Measurements from ENCODE around the gene IL1RAPL1. TPM values are rescaled to one million over a fixed set of nuclear protein-coding genes. Genes with fewer than 3 reads are reported as not detected.

The IL1RAPL1 gene
- total and polyA plus RNA-seq, 8 donors, result 0.06 to 3.3 (median 0.31) TPM; not detected in 3

DNA sequence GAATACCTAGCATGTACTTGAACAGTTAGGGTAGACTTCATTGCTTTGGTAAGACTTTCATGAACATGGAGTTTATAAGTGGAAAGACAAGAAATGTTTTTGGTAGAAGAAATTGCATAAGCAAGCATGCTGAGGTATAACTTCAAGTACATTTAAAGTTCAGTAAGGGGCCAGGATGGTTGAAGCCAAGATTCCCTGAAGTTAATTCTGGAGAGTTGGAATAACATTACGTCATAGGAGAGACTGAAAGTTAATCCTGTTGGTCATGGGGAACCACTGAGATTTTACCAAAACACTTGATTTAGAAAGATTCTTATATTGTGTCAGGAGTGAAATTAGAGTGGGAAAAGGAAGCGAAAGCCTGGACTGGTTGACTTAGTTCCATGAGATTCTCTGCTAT is 860.6 kb downstream of the IL1RAPL1 start:
- Histone ChIP-seq H3K27ac (no peak overlapping the region), H3K27me3 (no peaks in the 10 kb centered on the region), H3K4me3 (no peak overlapping the region), H3K4me1 (no peaks in the 10 kb centered on the region), H3K36me3 (no peaks in the 10 kb centered on the region), H3K9me3 (no peaks in the 10 kb centered on the region)
- TF ChIP-seq, protein P1, sequence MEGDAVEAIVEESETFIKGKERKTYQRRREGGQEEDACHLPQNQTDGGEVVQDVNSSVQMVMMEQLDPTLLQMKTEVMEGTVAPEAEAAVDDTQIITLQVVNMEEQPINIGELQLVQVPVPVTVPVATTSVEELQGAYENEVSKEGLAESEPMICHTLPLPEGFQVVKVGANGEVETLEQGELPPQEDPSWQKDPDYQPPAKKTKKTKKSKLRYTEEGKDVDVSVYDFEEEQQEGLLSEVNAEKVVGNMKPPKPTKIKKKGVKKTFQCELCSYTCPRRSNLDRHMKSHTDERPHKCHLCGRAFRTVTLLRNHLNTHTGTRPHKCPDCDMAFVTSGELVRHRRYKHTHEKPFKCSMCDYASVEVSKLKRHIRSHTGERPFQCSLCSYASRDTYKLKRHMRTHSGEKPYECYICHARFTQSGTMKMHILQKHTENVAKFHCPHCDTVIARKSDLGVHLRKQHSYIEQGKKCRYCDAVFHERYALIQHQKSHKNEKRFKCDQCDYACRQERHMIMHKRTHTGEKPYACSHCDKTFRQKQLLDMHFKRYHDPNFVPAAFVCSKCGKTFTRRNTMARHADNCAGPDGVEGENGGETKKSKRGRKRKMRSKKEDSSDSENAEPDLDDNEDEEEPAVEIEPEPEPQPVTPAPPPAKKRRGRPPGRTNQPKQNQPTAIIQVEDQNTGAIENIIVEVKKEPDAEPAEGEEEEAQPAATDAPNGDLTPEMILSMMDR (IDR thresholded peaks at IDR 0.05), result no peak
- TF ChIP-seq POLR2A (IDR thresholded peaks at IDR 0.05), result no peak
- TF ChIP-seq POLR2AphosphoS5 (IDR thresholded peaks at IDR 0.05), result no peak
- TF ChIP-seq EP300 (IDR thresholded peaks at IDR 0.05), result no peak
- WGBS, 5 donors, result 74 to 91% (median 88%) methylated on average over 2 of the region's 2 CpGs
- DNase-seq, result no peak
- intact Hi-C loops (cut with DNase I; ENCODE audit: low total_unique reads), result no loop called here

DNA sequence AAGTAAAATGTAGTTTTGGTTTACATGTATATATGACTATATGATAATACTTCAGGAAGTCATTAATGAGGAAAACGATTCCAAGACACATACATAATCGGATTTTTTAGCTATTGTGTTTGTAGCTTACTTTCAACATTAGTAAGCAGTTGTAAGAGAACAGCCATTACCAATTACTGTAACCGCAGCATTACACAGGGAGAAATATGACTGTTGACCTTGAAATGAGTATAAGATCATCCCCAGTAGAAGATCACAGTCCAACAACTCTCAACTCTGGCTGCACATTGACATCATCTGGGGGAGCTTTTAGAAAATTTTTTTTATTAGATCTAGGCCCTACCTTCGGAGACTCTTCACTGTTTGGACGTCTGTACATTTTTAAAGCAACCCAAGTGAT is 866.1 kb downstream of the IL1RAPL1 start:
- intact Hi-C loops (cut with DNase I; ENCODE audit: low total_unique reads), result no loop called here
- 57 to 86% (median 78%) methylated on average over 5 of the region's 5 CpGs for WGBS, 5 donors
- no peak for TF ChIP-seq POLR2AphosphoS5 (IDR thresholded peaks at IDR 0.05)

DNA sequence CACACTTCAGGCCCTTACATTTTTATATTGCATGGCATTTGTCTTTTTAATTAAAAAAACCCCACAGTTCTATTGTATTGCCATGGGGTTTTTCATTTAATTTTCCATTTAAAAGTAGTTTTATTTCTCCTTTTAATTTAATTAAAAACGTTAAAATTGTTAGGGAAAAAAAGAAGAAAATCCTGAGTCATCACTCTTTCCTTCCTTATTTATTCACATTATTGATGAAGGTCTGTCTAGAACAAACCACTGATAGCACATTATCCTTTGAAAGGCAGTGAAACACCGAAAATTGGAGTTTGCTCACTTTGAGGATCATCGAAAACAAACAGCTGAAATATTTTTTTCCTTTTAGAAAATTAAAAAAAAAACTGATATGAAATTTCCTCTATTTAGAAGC is 868.5 kb downstream of the IL1RAPL1 start:
- Histone ChIP-seq H3K27ac (no peak overlapping the region), H3K36me3 (no peaks in the 10 kb centered on the region), H3K9me3 (no peaks in the 10 kb centered on the region), H3K27me3 (no peaks in the 10 kb centered on the region), H3K4me3 (no peak overlapping the region), H3K4me1 (no peaks in the 10 kb centered on the region)
- TF ChIP-seq, protein P1 (IDR thresholded peaks at IDR 0.05), result no peak
- no peak for TF ChIP-seq POLR2A (IDR thresholded peaks at IDR 0.05)
- DNase-seq, result no peak
- 56 to 83% (median 66%) methylated on average over 3 of the region's 3 CpGs for WGBS, 5 donors
- intact Hi-C loops (cut with DNase I; ENCODE audit: low total_unique reads), result no loop called here

More for the DNA sequence above, 866.1 kb downstream of the IL1RAPL1 start:
- Histone ChIP-seq H3K9me3 (no peaks in the 10 kb centered on the region), H3K4me3 (no peak overlapping the region), H3K36me3 (no peaks in the 10 kb centered on the region), H3K27me3 (no peaks in the 10 kb centered on the region), H3K27ac (no peak overlapping the region), H3K4me1 (no peaks in the 10 kb centered on the region)
- no peak for DNase-seq

DNA sequence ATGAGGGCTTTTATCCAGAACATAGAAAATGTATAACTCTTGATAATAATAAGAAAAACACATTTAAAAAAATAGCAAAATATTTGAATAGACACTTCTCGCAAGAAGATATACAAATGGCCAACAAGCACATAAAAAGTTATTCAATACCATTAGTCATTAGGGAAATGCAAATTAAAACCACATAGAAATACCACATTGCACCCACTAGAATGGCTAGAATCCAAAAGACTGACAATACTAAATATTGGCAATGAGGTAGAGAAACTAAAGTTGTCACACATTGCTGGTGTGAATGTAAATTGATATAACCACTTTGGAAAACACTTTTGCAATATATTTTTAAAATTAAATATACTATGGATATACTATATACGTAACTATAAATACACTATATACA is 873.8 kb downstream of the IL1RAPL1 start:
- H3K36me3 ChIP-seq, result no peaks in the 10 kb centered on the region
- H3K27me3 ChIP-seq, result no peaks in the 10 kb centered on the region
- no peak overlapping the region for H3K4me3 ChIP-seq
- intact Hi-C loops (cut with DNase I; ENCODE audit: low total_unique reads), result no loop called here
- WGBS, 5 donors, result 85 to 96% (median 87%) methylated on average over 2 of the region's 2 CpGs
- no peak overlapping the region for H3K27ac ChIP-seq
- TF ChIP-seq, protein P1 (IDR thresholded peaks at IDR 0.05), result no peak
- TF ChIP-seq EP300 (IDR thresholded peaks at IDR 0.05) (no peak), POLR2A (IDR thresholded peaks at IDR 0.05) (no peak), POLR2AphosphoS5 (IDR thresholded peaks at IDR 0.05) (no peak)
- no peaks in the 10 kb centered on the region for H3K4me1 ChIP-seq
- no peaks in the 10 kb centered on the region for H3K9me3 ChIP-seq
- no peak for DNase-seq

DNA sequence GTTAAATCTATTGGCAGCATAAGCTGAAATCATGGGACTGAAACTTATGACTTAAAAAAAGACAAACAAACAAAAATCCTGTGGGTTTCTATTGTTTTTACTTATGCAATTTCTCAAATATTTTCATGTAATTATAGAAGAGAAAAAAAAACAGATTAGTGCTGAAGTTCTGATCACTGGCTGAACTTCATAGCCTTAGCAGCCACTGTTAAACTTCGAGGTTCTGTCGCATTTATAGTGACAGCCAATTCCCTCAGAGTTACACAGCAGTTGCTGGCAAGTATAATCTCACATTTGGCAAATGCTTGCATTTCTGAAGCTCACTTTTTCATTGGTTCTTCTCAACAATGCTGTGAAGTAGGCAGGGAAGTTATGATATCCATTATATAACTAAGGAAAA is 879.2 kb downstream of the IL1RAPL1 start:
- H3K36me3 ChIP-seq, result no peaks in the 10 kb centered on the region
- no peak for DNase-seq
- no peak for TF ChIP-seq EP300 (IDR thresholded peaks at IDR 0.05)
- TF ChIP-seq POLR2A (IDR thresholded peaks at IDR 0.05), result no peak
- TF ChIP-seq POLR2AphosphoS5 (IDR thresholded peaks at IDR 0.05), result no peak
- TF ChIP-seq, protein P1 (IDR thresholded peaks at IDR 0.05), result no peak
- intact Hi-C loops (cut with DNase I; ENCODE audit: low total_unique reads), result no loop called here
- 47 to 63% (median 58%) methylated on average over 2 of the region's 2 CpGs for WGBS, 5 donors
- no peak overlapping the region for H3K4me3 ChIP-seq
- no peaks in the 10 kb centered on the region for H3K9me3 ChIP-seq
- H3K27ac ChIP-seq, result no peak overlapping the region
- H3K4me1 ChIP-seq, result no peaks in the 10 kb centered on the region
- H3K27me3 ChIP-seq, result no peaks in the 10 kb centered on the region
